Placental pericyte (primary cell): ENCODE data around the gene RFFL. TPM values are rescaled to one million over a fixed set of nuclear protein-coding genes. Genes with fewer than 3 reads are reported as not detected.

Experiments used
- small RNA-seq: library from RNA; depleted of rRNA; stranded (forward); fragments of <200 nt; gene quantifications from one replicate; pipeline ENCODE3, GENCODE V24; 2012; ENCODE audit warnings: low replicate concordance
- total RNA-seq: library from RNA; depleted of rRNA; stranded (reverse); fragments of >200 nt; gene quantifications from 2 replicates; pipeline ENCODE4 v1.2.3, GENCODE V29; 2012

RFFL gene
- total RNA-seq, result 25.8 and 30.9 TPM in 2 replicates

DNA sequence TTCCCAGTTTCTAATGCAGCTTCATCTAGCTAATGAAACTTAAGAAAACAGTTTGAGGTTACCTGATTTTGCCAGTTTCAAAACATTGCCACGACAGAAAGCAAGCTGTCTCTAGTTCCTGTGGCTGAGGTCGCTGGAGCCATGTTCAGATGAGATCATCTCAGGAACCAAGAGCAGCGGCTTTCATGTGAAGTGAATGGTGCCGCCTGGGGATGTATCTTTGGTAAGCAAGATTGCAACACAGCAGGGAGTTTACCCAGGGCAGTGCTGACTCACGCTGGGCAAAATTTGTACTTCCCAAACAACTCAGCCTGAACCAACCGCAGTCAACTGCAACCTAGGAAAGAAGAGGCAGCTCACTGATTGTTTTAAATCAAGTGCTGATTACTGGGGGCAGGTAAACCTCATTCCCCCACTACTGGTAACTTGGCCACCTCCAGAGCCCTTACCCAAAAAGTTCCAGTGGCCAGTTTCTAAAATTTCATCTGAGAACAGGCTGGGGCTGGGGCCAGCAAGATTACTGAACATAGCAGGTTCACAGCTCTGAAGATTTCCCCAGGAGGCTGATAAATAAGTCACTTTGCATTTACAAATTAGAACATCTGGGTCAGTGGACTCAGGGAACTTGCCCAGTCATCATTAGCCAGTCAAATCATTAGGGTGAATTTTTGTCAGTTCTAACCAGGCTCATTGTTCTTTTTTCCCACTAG is at the start of gene RFFL:
TSS of gene RFFL (minus strand) at position 194 of the 710 bp plus-strand sequence. CDS start 37,154 bp downstream, outside the sequence.

GRCh38 chr17:34980353-34980680 is 83.2 kb downstream of the RFFL start, which contains the start of gene LIG3:
LIG3 (plus strand) TSS chr17:34980512; CDS start chr17:34983006, 2,494 bp downstream.

GRCh38 chr17:34961093-34961911 is 102.2 kb downstream of the RFFL start, which contains the start of the genes CCT6B and ZNF830:
CCT6B (minus strand) TSS chr17:34961460; CDS start chr17:34961393, 67 bp downstream.
ZNF830 (plus strand) TSS chr17:34961540; CDS start chr17:34961567, 27 bp downstream.

Small RNA genes lying within 50 kb of the gene (small RNA-seq; reads per million reads assigned to genes)
- gene AC004223.1 (0.29 reads per million), gene RNU6-840P (not detected)

Other genes starting within 250 kb of the RFFL start
- gene CCT6B, start 102.2 kb downstream of the RFFL start, total RNA-seq, result 1.1 and 5.0 TPM in 2 replicates
- 12.6 and 13.1 TPM in 2 replicates for gene ZNF830, start 102.2 kb downstream of the RFFL start, total RNA-seq
- 32.4 and 50.4 TPM in 2 replicates for gene LIG3, start 83.2 kb downstream of the RFFL start, total RNA-seq
- 7.2 and 13.6 TPM in 2 replicates for gene RAD51D, start 56.2 kb upstream of the RFFL start, total RNA-seq
- gene FNDC8, start 57.9 kb upstream of the RFFL start, total RNA-seq, result not detected in 2 replicates
- 15.5 and 23.9 TPM in 2 replicates for gene NLE1, start 78.6 kb upstream of the RFFL start, total RNA-seq
- not detected in 2 replicates for gene UNC45B, start 84.1 kb upstream of the RFFL start, total RNA-seq
- not detected in 2 replicates for gene SLC35G3, start 130.7 kb upstream of the RFFL start, total RNA-seq
- gene SLFN5, start 179.4 kb upstream of the RFFL start, total RNA-seq, result 79.5 and 151 TPM in 2 replicates